Stimulated activated CD8-positive, alpha-beta memory T cell treated with anti-CD3 and anti-CD28 coated beads, Interleukin-12 subunit alpha, Interleukin-12 subunit beta, amount 100 ng/mL, for 24 hours (primary cell): ENCODE data around the gene MINDY2.
"Not testable (repeated sequence)": the region's sequence is repeated elsewhere in the genome, so short reads cannot be mapped to it uniquely, and the experiment has no call there.

Experiments used
- DNase-seq: peaks from one replicate; pipeline ENCODE4 v3.0.0-alpha.2; 2020; ENCODE audit errors: extremely low read depth

The MINDY2 gene

DNA sequence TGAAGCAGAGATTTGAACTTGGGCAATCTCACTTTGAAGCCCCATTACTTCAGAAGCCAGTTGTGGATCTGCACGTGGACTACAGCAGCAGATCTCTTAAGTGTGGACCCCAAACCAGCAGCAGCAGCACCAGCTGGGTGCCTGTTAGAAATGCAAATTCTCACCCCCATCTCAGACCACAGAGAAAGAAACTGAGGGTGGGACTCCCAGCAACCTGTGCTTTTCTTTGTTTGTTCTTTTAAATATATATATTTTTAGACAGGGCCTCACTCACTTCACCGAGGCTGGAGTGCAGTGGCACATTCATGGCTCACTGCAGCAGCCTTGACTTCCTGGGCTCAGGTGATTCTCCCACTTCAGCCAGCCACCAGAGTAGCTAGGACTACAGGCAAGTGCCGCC is 109.2 kb downstream of the MINDY2 start:
- DNase-seq = no peak

GRCh38 chr15:58882243-58882642 is 111.1 kb downstream of the MINDY2 start:
- DNase-seq = no peak

GRCh38 chr15:58883926-58884325 is 112.8 kb downstream of the MINDY2 start:
- DNase-seq = not testable (repeated sequence)

GRCh38 chr15:58886921-58887320 is 115.8 kb downstream of the MINDY2 start:
- no peak for DNase-seq

DNA sequence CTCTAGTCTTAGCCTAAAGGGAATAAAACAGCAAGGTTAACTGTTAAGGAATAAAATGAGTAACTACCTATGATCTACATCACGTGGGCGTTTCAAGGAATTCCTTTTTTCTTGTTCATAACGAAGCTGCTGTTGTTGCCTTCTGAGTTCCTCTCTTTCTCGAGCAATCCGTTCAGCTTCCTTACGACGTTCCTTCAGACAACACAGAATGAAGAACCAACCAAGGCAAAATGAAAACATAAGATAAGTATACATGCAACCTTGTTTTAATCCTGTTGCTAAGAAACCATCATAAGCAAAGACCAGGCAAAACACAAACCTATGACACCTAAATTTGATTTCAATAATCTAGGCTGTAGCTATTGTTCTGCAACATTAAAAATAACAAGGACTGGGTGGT is 118.3 kb downstream of the MINDY2 start:
- DNase-seq = no peak

- DNase-seq = no peak
Observed at GRCh38 chr15:58898150-58898680, 127.1 kb downstream of the MINDY2 start.

- no peak for DNase-seq
Observed at GRCh38 chr15:58900631-58901030, 129.5 kb downstream of the MINDY2 start.

DNA sequence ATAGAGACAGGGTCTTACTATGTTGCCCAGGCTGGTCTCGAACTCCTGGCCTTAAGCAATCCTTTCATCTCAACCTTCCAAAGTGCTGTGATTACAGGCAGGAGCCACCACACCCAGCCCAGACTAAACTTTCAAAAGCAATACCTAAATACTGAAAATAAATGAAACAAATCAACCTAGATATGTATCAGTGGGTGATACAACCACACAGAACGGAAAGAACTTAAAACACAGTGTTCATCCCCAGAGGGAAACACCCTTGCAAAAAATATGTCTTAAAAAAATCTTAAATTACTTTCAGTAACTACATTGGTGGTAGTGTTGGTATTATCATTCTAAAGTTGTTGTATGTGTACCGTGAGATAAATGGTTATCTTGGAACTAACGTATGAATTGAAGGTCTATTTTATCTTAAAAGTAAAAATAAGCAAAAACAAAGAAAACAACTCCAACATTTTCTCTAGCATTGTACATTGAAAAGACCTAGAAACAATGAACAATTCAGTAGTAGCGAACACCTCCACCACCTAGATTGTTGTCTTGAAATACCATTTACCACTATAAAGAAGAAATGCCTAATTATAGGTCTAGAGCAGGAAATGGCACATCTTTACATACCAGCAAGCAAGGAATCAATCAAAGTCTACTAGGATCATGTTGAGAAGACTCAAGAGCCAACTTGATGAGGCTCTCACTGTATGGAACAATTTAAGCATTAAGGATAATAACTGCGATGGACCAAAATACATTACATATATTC is 137.6 kb downstream of the MINDY2 start:
- DNase-seq = no peak

DNA sequence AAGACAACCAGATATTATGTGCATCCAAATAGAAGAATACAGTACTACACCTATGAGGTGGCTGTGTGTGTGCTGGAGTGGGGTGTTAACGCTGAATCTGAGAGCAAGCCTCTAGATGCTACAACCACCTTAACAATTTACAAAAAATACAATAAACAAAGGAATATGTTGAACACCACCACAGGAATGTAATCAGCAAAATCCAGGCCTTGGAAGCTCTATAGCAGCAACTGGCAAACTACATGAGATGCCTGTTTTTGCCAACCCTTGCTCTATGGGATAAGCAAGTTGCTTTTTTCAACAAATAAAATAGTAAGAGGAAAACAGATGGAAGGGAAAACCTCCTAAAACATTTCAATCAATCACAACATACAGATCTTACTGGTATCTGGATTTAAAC is 138.5 kb downstream of the MINDY2 start:
- no peak for DNase-seq

DNA sequence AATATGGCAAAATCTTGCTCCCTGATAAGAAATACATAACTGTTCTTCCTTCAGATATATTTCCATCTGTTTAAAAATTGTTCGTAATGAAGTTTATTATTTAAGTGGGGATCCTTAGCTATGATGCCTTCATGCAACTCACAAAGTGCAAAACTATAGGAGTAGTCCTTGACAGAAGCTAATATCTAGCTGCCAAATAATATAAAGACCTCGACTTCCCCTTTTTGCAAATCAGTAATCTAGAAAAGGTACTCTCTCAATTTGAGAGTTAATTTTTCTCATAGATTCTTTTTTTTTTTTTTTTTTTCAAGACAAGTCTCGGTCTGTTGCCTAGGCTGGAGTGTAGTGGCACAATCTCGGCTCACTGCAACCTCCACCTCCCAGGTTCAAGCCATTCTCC is 139.4 kb downstream of the MINDY2 start:
- no peak for DNase-seq
